A549 (cell line): ENCODE data around the gene ZNF222. TPM values are rescaled to one million over a fixed set of nuclear protein-coding genes. Genes with fewer than 3 reads are reported as not detected.

Experiments used
- ATAC-seq, 2 experiments: fragments of 200-7000 bp in 1 of 2; fragments of >200 bp in 1 of 2; cut with Nextera tagmentation in 1 of 2; cut with Tn5 transposase in 1 of 2; 3 replicates each; pipeline versions ENCODE4 v1.8.0 to v1.9.1; 2018 to 2020; ENCODE audit warnings: mild to moderate bottlenecking in 1 of 2, moderate library complexity in 1 of 2
- CTCF ChIA-PET: fragments of 300-600 bp; sonication (Branson Sonifier 250); formaldehyde crosslinking; extraction: SDS; loops from one replicate; lab custom pipeline; 2021; ENCODE audit warnings: antibody characterized with exemption, inconsistent platforms; lab: Yijun Ruan, JAX
- POLR2A ChIA-PET: fragments of 350-600 bp; formaldehyde crosslinking; extraction: SDS; loops from one replicate; lab custom pipeline; 2021; ENCODE audit warnings: antibody characterized with exemption, inconsistent platforms; lab: Yijun Ruan, JAX
- DNase-seq, 2 experiments: peaks; one replicate each; pipeline versions ENCODE4 v3.0.0 to v3.0.0-alpha.2; 2011 to 2016; ENCODE audit warnings: low read depth in 1 of 2, low spot score in 1 of 2
- FAIRE-seq: peaks from 2 replicates; lab custom pipeline; 2011; peaks lifted over from hg19 to GRCh38; lab: Jason Lieb, UNC
- H3K27ac ChIP-seq, 2 experiments: fragments of >200 bp; sonication (Bioruptor Twin); formaldehyde crosslinking; 3 replicates each; pipeline ENCODE4 v1.5.1; 2016 to 2017
- H3K4me1 ChIP-seq: fragments of >200 bp; sonication (Bioruptor Twin); formaldehyde crosslinking; 3 replicates; pipeline ENCODE4 v1.6.1; 2016
- H3K4me2 ChIP-seq: fragments of >200 bp; sonication (Bioruptor Twin); formaldehyde crosslinking; 3 replicates; pipeline ENCODE4 v1.6.1; 2016
- H3K4me3 ChIP-seq: fragments of >200 bp; sonication (Bioruptor Twin); formaldehyde crosslinking; 3 replicates; pipeline ENCODE4 v1.5.1; 2016
- H3K9me3 ChIP-seq: fragments of >200 bp; sonication (Bioruptor Twin); formaldehyde crosslinking; 3 replicates; pipeline ENCODE4 v1.6.1; 2016
- BCL3 ChIP-seq: fragments of >200 bp; sonication (Bioruptor Twin); formaldehyde crosslinking; IDR thresholded peaks from 3 replicates; pipeline ENCODE4 v1.6.1; 2016
- CBX2 ChIP-seq: fragments of 200-600 bp; sonication (generic); IDR thresholded peaks from 2 replicates; pipeline ENCODE4 v1.6.1; 2016; ENCODE audit warnings: low read depth, mild to moderate bottlenecking, borderline replicate concordance
- CEBPB ChIP-seq, 2 experiments: fragments of >200 bp in 1 of 2; sonication (Bioruptor Twin) in 1 of 2; formaldehyde crosslinking in 1 of 2; IDR thresholded peaks; 2 replicates each; pipeline ENCODE4 v1.6.1; 2012 to 2016
- CHD2 ChIP-seq: fragments of 150-350 bp; IDR thresholded peaks from 2 replicates; pipeline ENCODE4 v1.6.1; 2014; ENCODE audit warnings: low read length; ENCODE audit not compliant: partially characterized antibody
- CHD4 ChIP-seq: fragments of 200-600 bp; sonication (generic); IDR thresholded peaks from 2 replicates; pipeline ENCODE4 v1.6.1; 2016; ENCODE audit warnings: antibody characterized with exemption, mild to moderate bottlenecking, borderline replicate concordance
- CTCF ChIP-seq: fragments of >200 bp; sonication (Bioruptor Twin); formaldehyde crosslinking; IDR thresholded peaks from 3 replicates; pipeline ENCODE4 v1.5.1; 2016
- EHMT2 ChIP-seq: fragments of 200-600 bp; sonication (generic); IDR thresholded peaks from 2 replicates; pipeline ENCODE4 v1.6.1; 2016; ENCODE audit warnings: antibody characterized with exemption, low read depth, mild to moderate bottlenecking, moderate library complexity
- ELK1 ChIP-seq: fragments of 150-350 bp; IDR thresholded peaks from 2 replicates; pipeline ENCODE4 v1.6.1; 2014; ENCODE audit warnings: low read depth, mild to moderate bottlenecking, low read length
- HES2 ChIP-seq: fragments of >200 bp; sonication (Bioruptor Twin); formaldehyde crosslinking; IDR thresholded peaks from 2 replicates; pipeline ENCODE4 v1.6.1; 2016
- HMGXB4 ChIP-seq: fragments of 250-450 bp; sonication (Bioruptor Pico); IDR thresholded peaks from 2 replicates; pipeline ENCODE4 v1.5.0; 2021; ENCODE audit warnings: mild to moderate bottlenecking, moderate library complexity, borderline replicate concordance
- HOXA7 ChIP-seq: fragments of 250-450 bp; sonication (Bioruptor Pico); IDR thresholded peaks from 2 replicates; pipeline ENCODE4 v1.5.0; 2020; ENCODE audit warnings: mild to moderate bottlenecking, moderate library complexity
- HOXB13 ChIP-seq: fragments of 250-450 bp; sonication (Bioruptor Pico); IDR thresholded peaks from 2 replicates; pipeline ENCODE4 v1.5.0; 2020; ENCODE audit warnings: low read depth, mild to moderate bottlenecking, moderate library complexity
- HOXB5 ChIP-seq: fragments of 250-450 bp; sonication (Bioruptor Pico); IDR thresholded peaks from 2 replicates; pipeline ENCODE4 v1.5.0; 2020; ENCODE audit warnings: mild to moderate bottlenecking, moderate library complexity
- JUNB ChIP-seq: fragments of >200 bp; sonication (Bioruptor Twin); formaldehyde crosslinking; IDR thresholded peaks from 2 replicates; pipeline ENCODE4 v1.6.1; 2016
- KDM1A ChIP-seq: fragments of 200-600 bp; sonication (generic); IDR thresholded peaks from 2 replicates; pipeline ENCODE4 v1.6.1; 2016; ENCODE audit warnings: low read depth, mild to moderate bottlenecking
- KDM5A ChIP-seq: fragments of 200-600 bp; sonication (generic); IDR thresholded peaks from 2 replicates; pipeline ENCODE4 v1.6.1; 2016; ENCODE audit warnings: antibody characterized with exemption, mild to moderate bottlenecking
- MAZ ChIP-seq: fragments of 150-350 bp; IDR thresholded peaks from 2 replicates; pipeline ENCODE4 v1.6.1; 2014; ENCODE audit warnings: antibody characterized with exemption, low read depth, low read length, borderline replicate concordance
- MYC ChIP-seq: IDR thresholded peaks from 2 replicates; pipeline ENCODE4 v1.6.1; 2012; ENCODE audit warnings: mild to moderate bottlenecking, inconsistent platforms, low read length, improper control_type of control experiment, borderline replicate concordance
- NPAS2 ChIP-seq: fragments of 250-450 bp; sonication (Bioruptor Pico); IDR thresholded peaks from 2 replicates; pipeline ENCODE4 v1.8.0; 2022; ENCODE audit warnings: mild to moderate bottlenecking, moderate library complexity, borderline replicate concordance
- NR3C1 ChIP-seq: fragments of >200 bp; sonication (Bioruptor Twin); formaldehyde crosslinking; IDR thresholded peaks from 3 replicates; pipeline ENCODE4 v1.6.1; 2017
- PHF8 ChIP-seq: fragments of 200-600 bp; sonication (generic); IDR thresholded peaks from 2 replicates; pipeline ENCODE4 v1.6.1; 2016; ENCODE audit warnings: low read depth, mild to moderate bottlenecking, antibody characterized with exemption, moderate library complexity, borderline replicate concordance
- POLR2A ChIP-seq: IDR thresholded peaks from 2 replicates; pipeline ENCODE4 v1.6.1; 2012; ENCODE audit warnings: mild to moderate bottlenecking, low read length
- POLR2AphosphoS2 ChIP-seq: conservative IDR thresholded peaks from 2 replicates; pipeline ENCODE4 v1.6.1; 2012; ENCODE audit warnings: low read length, improper control_type of control experiment, inconsistent platforms
- RNF2 ChIP-seq: fragments of 200-600 bp; sonication (generic); IDR thresholded peaks from 2 replicates; pipeline ENCODE4 v1.6.1; 2016; ENCODE audit warnings: low read depth, mild to moderate bottlenecking, antibody characterized with exemption, moderate library complexity, borderline replicate concordance
- SREBF2 ChIP-seq: fragments of 450-650 bp; IDR thresholded peaks from 2 replicates; pipeline ENCODE4 v1.6.1; 2014; ENCODE audit warnings: mild to moderate bottlenecking, moderate library complexity
- TP53 ChIP-seq: fragments of 250-450 bp; sonication (Bioruptor Pico); IDR thresholded peaks from 2 replicates; pipeline ENCODE4 v1.5.0; 2021; ENCODE audit warnings: mild to moderate bottlenecking, moderate library complexity
- USF2 ChIP-seq: fragments of 450-650 bp; IDR thresholded peaks from 2 replicates; pipeline ENCODE4 v1.6.1; 2014; ENCODE audit warnings: antibody characterized with exemption
- ZC3H11A ChIP-seq: fragments of 450-650 bp; IDR thresholded peaks from 2 replicates; pipeline ENCODE4 v1.6.1; 2014; ENCODE audit warnings: antibody characterized with exemption, mild to moderate bottlenecking
- ZNF302 ChIP-seq: fragments of 250-450 bp; sonication (Bioruptor Pico); IDR thresholded peaks from 2 replicates; pipeline ENCODE4 v1.9.0; 2021; ENCODE audit warnings: inconsistent platforms, mild to moderate bottlenecking, moderate library complexity
- WGBS: methylation state at CpG from one replicate; pipeline ENCODE4 v1.1.6; 2017; ENCODE audit errors: missing lambda C conversion rate; 5-methylcytosine and 5-hydroxymethylcytosine counted together
- polyA plus RNA-seq, 4 experiments: library from polyadenylated mRNA; depleted of rRNA in 3 of 4; stranded (reverse); fragments of >200 nt; fragmentation: RNase III in 1 of 4; extraction: RNeasy Plus Mini Kit Qiagen cat#74134 plus additional on column Dnase treatment in 1 of 4; gene quantifications; 2 replicates in 3 of 4; 3 replicates in 1 of 4; pipeline ENCODE4 v1.2.3, GENCODE V29; 2011 to 2017

ZNF222 gene
- polyA plus RNA-seq, 2 of the 4 experiments (the other 2 are of a cell fraction): 4.7 to 7.0 TPM

- FAIRE-seq (no peak), ATAC-seq (no peak), DNase-seq (no peak)
- H3K4me3 ChIP-seq: no peak overlapping the region
- ChIA-PET CTCF (no interaction called here), POLR2A (no interaction called here)
- 88% methylated on average over 6 of the region's 6 CpGs for WGBS
- H3K27ac ChIP-seq: no peak overlapping the region
- H3K4me2 ChIP-seq: no peak overlapping the region
- no peaks in the 10 kb centered on the region for H3K4me1 ChIP-seq
- TF ChIP-seq SREBF2: no peak
- no peak for TF ChIP-seq CEBPB (IDR thresholded peaks at IDR 0.05)
- no peak for TF ChIP-seq MYC
- no peak for TF ChIP-seq ELK1
- TF ChIP-seq POLR2AphosphoS2: no peak
- TF ChIP-seq HOXA7 (CRISPR knock-in tag): no peak
- TF ChIP-seq CHD2: no peak
- no peak for TF ChIP-seq RNF2
- TF ChIP-seq KDM5A: no peak
- no peak for TF ChIP-seq NR3C1
- no peak for TF ChIP-seq EHMT2
- no peak for TF ChIP-seq ZC3H11A
- TF ChIP-seq TP53 (CRISPR knock-in tag): no peak
- no peak for TF ChIP-seq PHF8
- no peak for TF ChIP-seq HOXB13 (CRISPR knock-in tag)
- TF ChIP-seq MAZ: no peak
- TF ChIP-seq HMGXB4 (CRISPR knock-in tag): no peak
- TF ChIP-seq HOXB5 (CRISPR knock-in tag): no peak
- H3K9me3 ChIP-seq: peaks cover 64% of the 10 kb centered on the region
These were observed 1.4 kb downstream of the ZNF222 start for GRCh38 chr19:44026622-44027021.

GRCh38 chr19:44032001-44032610 lies 6.9 kb downstream of the ZNF222 start:
- H3K27ac ChIP-seq: no peak overlapping the region
- TF ChIP-seq KDM1A (0 out of 2 replicates have a peak, but pooled peaks have one; percentile 36), JUNB (no peak)
- peaks cover 90% of the 10 kb centered on the region for H3K9me3 ChIP-seq
- POLR2A ChIA-PET: no interaction called here
- no peak overlapping the region for H3K4me2 ChIP-seq
- peak; percentile 81 for FAIRE-seq
- no peak for DNase-seq
- 7% methylated on average over 1 of the region's 1 CpG for WGBS
- no peak overlapping the region for H3K4me3 ChIP-seq
- CTCF ChIA-PET: no interaction called here
- ATAC-seq: no peak
- no peaks in the 10 kb centered on the region for H3K4me1 ChIP-seq

- POLR2A ChIA-PET: no interaction called here
- H3K9me3 ChIP-seq: peaks cover 53% of the 10 kb centered on the region
- DNase-seq (no peak), ATAC-seq (no peak), FAIRE-seq (no peak)
- 7% methylated on average over 2 of the region's 2 CpGs for WGBS
- H3K4me3 ChIP-seq: no peak overlapping the region
- no peak for TF ChIP-seq POLR2A
- no peak for TF ChIP-seq HES2
- TF ChIP-seq NR3C1: no peak
- no peak for TF ChIP-seq CHD4
- TF ChIP-seq CBX2: no peak
- TF ChIP-seq SREBF2: no peak
- TF ChIP-seq NPAS2 (CRISPR knock-in tag): no peak
- TF ChIP-seq ZNF302 (CRISPR knock-in tag): no peak
- no peak for TF ChIP-seq CTCF
- TF ChIP-seq BCL3: no peak
- TF ChIP-seq PHF8: no peak
- TF ChIP-seq USF2: no peak
- no peak overlapping the region for H3K4me2 ChIP-seq
- H3K4me1 ChIP-seq: no peaks in the 10 kb centered on the region
- no peak overlapping the region for H3K27ac ChIP-seq
- CTCF ChIA-PET: no interaction called here
These were observed 17.0 kb downstream of the ZNF222 start for GRCh38 chr19:44042147-44042546.
